VCaP (cell line): ENCODE results near the gene ARHGAP31.

Experiments used
- H3K27ac ChIP-seq: fragments of 450-650 bp; 2 replicates; pipeline ENCODE4 v1.5.1; 2017
- TF ChIP-seq, protein P1 (sequence below): fragments of 450-650 bp; conservative IDR thresholded peaks from 2 replicates; pipeline ENCODE4 v1.5.1; 2017; ENCODE audit warnings: mild to moderate bottlenecking, moderate library complexity

The ARHGAP31 gene

DNA sequence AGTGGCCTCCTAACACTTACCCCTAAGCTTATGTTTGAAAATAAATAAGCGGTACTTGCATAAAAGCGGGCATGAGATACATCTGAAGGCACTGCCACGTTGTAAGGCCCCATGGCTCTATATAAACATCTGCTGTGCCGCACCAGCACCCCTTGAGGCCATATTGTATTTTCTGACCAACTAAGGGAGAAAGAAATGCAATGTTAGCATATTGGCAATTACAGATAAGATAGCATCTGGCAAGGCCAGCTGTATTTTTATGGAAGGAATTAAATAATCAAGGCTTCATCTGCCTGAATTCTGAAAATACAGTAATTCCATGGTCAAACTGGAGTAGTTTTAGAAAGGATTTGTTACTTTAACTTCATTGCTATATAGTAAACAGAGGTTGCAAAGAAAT lies 140.5 kb downstream of the ARHGAP31 start:
- H3K27ac ChIP-seq, result no peak overlapping the region
- TF ChIP-seq, protein P1, sequence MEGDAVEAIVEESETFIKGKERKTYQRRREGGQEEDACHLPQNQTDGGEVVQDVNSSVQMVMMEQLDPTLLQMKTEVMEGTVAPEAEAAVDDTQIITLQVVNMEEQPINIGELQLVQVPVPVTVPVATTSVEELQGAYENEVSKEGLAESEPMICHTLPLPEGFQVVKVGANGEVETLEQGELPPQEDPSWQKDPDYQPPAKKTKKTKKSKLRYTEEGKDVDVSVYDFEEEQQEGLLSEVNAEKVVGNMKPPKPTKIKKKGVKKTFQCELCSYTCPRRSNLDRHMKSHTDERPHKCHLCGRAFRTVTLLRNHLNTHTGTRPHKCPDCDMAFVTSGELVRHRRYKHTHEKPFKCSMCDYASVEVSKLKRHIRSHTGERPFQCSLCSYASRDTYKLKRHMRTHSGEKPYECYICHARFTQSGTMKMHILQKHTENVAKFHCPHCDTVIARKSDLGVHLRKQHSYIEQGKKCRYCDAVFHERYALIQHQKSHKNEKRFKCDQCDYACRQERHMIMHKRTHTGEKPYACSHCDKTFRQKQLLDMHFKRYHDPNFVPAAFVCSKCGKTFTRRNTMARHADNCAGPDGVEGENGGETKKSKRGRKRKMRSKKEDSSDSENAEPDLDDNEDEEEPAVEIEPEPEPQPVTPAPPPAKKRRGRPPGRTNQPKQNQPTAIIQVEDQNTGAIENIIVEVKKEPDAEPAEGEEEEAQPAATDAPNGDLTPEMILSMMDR, result no peak

DNA sequence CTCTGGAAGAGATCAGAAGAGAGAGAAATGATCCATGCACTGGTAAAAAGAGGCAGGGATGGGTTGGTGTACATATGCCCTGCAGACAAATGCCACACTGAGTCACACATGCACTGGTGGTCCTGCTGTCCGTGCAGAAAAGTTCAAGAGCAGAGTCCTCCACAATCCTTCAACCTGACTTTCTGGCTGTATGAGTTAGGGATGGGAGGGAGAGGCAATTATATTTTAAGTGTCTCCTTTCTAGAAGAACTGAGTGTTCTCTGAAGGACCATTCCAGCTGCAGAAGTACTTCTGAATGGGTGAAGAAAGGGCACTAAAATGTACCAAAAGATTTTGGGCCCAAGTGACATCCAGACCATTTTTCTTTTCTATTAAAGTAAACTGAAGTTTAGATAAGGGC lies 142.8 kb downstream of the ARHGAP31 start:
- TF ChIP-seq, protein P1, result no peak
- no peak overlapping the region for H3K27ac ChIP-seq

DNA sequence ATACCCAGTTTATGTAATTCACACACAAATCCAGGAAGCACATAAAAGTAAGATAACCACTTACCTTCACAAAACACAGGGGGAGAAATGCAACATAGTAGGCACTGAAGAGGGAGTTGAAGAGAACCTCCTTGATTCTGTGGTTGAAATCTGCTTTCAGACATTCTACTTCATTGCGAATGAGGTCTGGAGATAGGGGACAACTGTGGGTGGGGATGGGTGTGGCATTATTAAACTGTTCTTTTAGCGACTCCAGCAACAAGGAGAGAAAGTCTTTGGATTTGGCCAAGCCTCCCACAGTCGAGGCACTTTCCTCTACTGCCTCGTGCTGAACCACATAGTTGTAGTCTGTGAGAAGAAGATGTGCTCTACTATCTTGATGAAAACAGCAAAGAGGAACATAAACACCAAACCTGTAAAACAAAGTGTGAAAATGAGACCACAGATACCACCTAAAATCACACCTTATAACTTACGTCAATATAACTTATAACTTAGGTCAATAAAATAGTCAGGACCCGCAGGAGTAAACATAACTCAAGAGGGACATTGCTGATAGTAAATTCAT lies 143.6 kb downstream of the ARHGAP31 start:
- TF ChIP-seq, protein P1, result no peak

DNA sequence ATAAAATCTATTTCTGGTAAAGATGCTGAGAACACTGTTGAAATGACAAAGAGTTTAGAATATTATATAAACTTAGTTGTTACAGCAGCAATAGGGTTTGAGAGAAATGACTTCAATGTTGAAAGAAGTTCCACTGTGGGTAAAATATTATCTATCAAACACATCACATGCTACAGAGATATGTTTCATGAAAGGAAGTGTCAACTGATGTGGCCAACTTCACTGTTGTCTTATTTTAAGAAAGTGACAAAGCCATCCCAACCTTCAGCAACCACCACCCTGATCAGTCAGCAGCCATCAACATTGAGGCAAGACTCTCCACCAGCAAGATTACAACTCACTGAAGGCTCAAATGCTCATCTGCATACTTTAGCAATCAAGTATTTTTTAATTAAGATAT lies 149.0 kb downstream of the ARHGAP31 start:
- no peak overlapping the region for H3K27ac ChIP-seq
- TF ChIP-seq, protein P1, result no peak

More for the DNA sequence above, 143.6 kb downstream of the ARHGAP31 start:
- H3K27ac ChIP-seq, result no peak overlapping the region

DNA sequence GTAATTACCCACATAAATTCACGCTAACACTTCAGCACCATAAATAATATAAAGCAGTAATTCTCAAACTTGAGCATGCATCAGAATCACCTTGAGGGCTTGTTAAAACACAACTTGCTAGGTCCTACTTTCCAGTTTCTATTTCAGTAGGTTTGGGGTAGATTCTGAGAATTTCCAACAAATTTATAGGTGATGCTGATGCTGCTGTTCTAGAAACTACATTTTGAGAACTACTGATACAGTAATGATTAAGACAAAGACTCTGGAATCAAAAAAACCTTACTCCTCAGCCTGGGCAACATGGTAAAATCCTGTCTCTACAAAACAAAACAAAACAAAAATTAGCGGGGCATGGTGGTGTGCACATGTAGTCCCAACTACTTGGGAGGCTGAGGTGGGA lies 150.4 kb downstream of the ARHGAP31 start:
- H3K27ac ChIP-seq, result no peak overlapping the region
- TF ChIP-seq, protein P1, result no peak

DNA sequence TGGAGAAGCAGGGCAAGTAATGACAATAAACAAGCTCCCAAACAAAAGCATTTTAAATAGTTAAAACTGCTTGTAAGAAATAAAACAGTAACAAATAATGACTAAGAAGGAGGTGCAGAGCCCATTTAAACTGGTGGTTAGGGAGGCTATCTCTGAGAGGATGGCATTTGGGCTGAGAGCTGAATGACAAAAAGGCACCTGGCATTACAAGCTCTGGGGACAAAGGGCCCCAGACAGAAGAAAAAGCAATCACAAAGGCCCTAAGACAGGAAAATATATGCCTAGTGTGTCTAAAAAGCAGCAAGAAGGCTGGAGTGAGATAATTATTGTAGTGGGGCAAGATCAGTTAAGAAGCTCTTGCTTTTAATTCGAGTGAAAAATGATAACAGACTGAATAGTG lies 159.6 kb downstream of the ARHGAP31 start:
- H3K27ac ChIP-seq, result no peak overlapping the region
- TF ChIP-seq, protein P1, result no peak

DNA sequence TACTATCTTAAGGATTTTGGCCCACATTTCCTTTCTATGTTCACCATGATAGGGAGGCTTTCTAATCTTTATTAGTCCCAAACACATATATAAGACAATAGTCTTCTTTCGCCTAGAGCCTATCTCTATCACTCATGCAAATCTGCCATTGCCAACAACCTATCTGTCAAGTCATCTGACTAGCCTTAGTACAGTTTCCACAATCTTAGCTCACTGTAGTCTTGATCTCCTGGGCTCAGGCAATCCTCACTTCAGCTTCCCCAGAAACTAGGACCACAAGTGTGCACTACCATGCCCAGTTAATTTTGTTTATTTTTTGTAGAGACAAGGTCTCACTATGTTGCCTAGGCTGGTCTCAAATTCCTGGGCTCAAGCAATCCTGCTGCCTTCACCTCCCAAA lies 162.3 kb downstream of the ARHGAP31 start:
- H3K27ac ChIP-seq, result no peak overlapping the region
- TF ChIP-seq, protein P1, result no peak
